Measurements from ENCODE around the gene TMEM107.

GRCh38 chr17:8133941-8134340, 42.2 kb downstream of the TMEM107 start:
- TF ChIP-seq, protein P1, sequence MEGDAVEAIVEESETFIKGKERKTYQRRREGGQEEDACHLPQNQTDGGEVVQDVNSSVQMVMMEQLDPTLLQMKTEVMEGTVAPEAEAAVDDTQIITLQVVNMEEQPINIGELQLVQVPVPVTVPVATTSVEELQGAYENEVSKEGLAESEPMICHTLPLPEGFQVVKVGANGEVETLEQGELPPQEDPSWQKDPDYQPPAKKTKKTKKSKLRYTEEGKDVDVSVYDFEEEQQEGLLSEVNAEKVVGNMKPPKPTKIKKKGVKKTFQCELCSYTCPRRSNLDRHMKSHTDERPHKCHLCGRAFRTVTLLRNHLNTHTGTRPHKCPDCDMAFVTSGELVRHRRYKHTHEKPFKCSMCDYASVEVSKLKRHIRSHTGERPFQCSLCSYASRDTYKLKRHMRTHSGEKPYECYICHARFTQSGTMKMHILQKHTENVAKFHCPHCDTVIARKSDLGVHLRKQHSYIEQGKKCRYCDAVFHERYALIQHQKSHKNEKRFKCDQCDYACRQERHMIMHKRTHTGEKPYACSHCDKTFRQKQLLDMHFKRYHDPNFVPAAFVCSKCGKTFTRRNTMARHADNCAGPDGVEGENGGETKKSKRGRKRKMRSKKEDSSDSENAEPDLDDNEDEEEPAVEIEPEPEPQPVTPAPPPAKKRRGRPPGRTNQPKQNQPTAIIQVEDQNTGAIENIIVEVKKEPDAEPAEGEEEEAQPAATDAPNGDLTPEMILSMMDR (IDR thresholded peaks at IDR 0.05) = no peak
- TF ChIP-seq POLR2AphosphoS5 (IDR thresholded peaks at IDR 0.05) (no peak), EP300 (IDR thresholded peaks at IDR 0.05) (no peak), POLR2A (IDR thresholded peaks at IDR 0.05) (no peak)
